GM19043 (cell line): ENCODE results near the gene TNIK.
"Not testable (repeated sequence)": the region's sequence is repeated elsewhere in the genome, so short reads cannot be mapped to it uniquely, and the experiment has no call there.

ENCODE experiments used
- ATAC-seq: cut with Tn5 transposase; IDR thresholded peaks from one replicate; pipeline ENCODE4 v1.9.1; 2021; ENCODE audit warnings: low read depth; ENCODE audit not compliant: unreplicated experiment

TNIK gene

GRCh38 chr3:171122861-171123260, 337.3 kb downstream of the TNIK start:
- no peak for ATAC-seq

- no peak for ATAC-seq
Observed at GRCh38 chr3:171122240-171122639, 338.0 kb downstream of the TNIK start.

- ATAC-seq, result no peak
Observed at GRCh38 chr3:171121801-171122200, 338.4 kb downstream of the TNIK start.

GRCh38 chr3:171119402-171119801, 340.8 kb downstream of the TNIK start:
- ATAC-seq, result not testable (repeated sequence)

GRCh38 chr3:171118993-171119392, 341.2 kb downstream of the TNIK start:
- ATAC-seq, result not testable (repeated sequence)

- no peak for ATAC-seq
Observed at GRCh38 chr3:171116824-171117395, 343.3 kb downstream of the TNIK start.

- no peak for ATAC-seq
Observed at GRCh38 chr3:171116365-171116764, 343.8 kb downstream of the TNIK start.

- ATAC-seq, result no peak
Observed at GRCh38 chr3:171115667-171116066, 344.5 kb downstream of the TNIK start.

GRCh38 chr3:171113716-171114115, 346.5 kb downstream of the TNIK start:
- ATAC-seq, result no peak

- no peak for ATAC-seq
Observed at GRCh38 chr3:171110715-171111114, 349.5 kb downstream of the TNIK start.

GRCh38 chr3:171108066-171108465, 352.1 kb downstream of the TNIK start:
- no peak for ATAC-seq

- ATAC-seq, result no peak
Observed at GRCh38 chr3:171103185-171103584, 357.0 kb downstream of the TNIK start.

- ATAC-seq, result no peak
Observed at GRCh38 chr3:171101982-171102641, 358.1 kb downstream of the TNIK start.

GRCh38 chr3:171099911-171100310, 360.3 kb downstream of the TNIK start:
- no peak for ATAC-seq

- ATAC-seq, result peak; percentile 84
Observed at GRCh38 chr3:171095063-171095462, 365.1 kb downstream of the TNIK start.

GRCh38 chr3:171094411-171094810, 365.8 kb downstream of the TNIK start:
- no peak for ATAC-seq

- ATAC-seq, result no peak
Observed at GRCh38 chr3:171093462-171093861, 366.7 kb downstream of the TNIK start.

GRCh38 chr3:171092467-171092911, 367.7 kb downstream of the TNIK start:
- no peak for ATAC-seq

GRCh38 chr3:171090321-171090720, 369.9 kb downstream of the TNIK start:
- no peak for ATAC-seq

- no peak for ATAC-seq
Observed at GRCh38 chr3:171088964-171089754, 371.0 kb downstream of the TNIK start.

GRCh38 chr3:171088496-171088895, 371.7 kb downstream of the TNIK start:
- no peak for ATAC-seq

- ATAC-seq, result no peak
Observed at GRCh38 chr3:171086914-171087313, 373.3 kb downstream of the TNIK start.
